GM23338 (cell line): ENCODE results near the gene AFF3. TPM values are rescaled to one million over a fixed set of nuclear protein-coding genes. Genes with fewer than 3 reads are reported as not detected.

Experiments
- ATAC-seq: fragments of 200-7000 bp; cut with Tn5 transposase; 3 replicates; pipeline ENCODE4 v1.9.1; 2020
- DNase-seq: peaks from one replicate; pipeline ENCODE4 v3.0.0-alpha.2; 2015; ENCODE audit warnings: low spot score
- H2AFZ ChIP-seq: fragments of 200-600 bp; sonication (generic); 2 replicates; pipeline ENCODE4 v1.8.0; 2016; ENCODE audit warnings: antibody characterized with exemption, mild to moderate bottlenecking, moderate library complexity
- H3F3A ChIP-seq: fragments of 200-600 bp; sonication (generic); replicated peaks from 2 replicates; pipeline ENCODE4 v1.8.0; 2017; ENCODE audit warnings: antibody characterized with exemption, mixed run types, low read depth
- H3K27ac ChIP-seq: fragments of 200-600 bp; sonication (generic); 2 replicates; pipeline ENCODE4 v1.6.1; 2016; ENCODE audit warnings: low read depth
- H3K27me3 ChIP-seq: fragments of 200-600 bp; sonication (generic); 2 replicates; pipeline ENCODE4 v1.8.0; 2016; ENCODE audit warnings: mild to moderate bottlenecking, mixed run types, moderate library complexity; ENCODE audit not compliant: insufficient read depth
- H3K36me3 ChIP-seq: fragments of 200-600 bp; sonication (generic); 2 replicates; pipeline ENCODE4 v1.8.0; 2016; ENCODE audit warnings: mild to moderate bottlenecking; ENCODE audit not compliant: insufficient read depth
- H3K4me1 ChIP-seq: fragments of 200-600 bp; sonication (generic); 2 replicates; pipeline ENCODE4 v1.8.0; 2016; ENCODE audit warnings: mild to moderate bottlenecking, moderate library complexity; ENCODE audit not compliant: insufficient read depth
- H3K4me2 ChIP-seq: fragments of 200-600 bp; sonication (generic); 2 replicates; pipeline ENCODE4 v1.7.1; 2017; ENCODE audit warnings: mixed run types
- H3K4me3 ChIP-seq: fragments of 200-600 bp; sonication (generic); 2 replicates; pipeline ENCODE4 v1.6.1; 2016; ENCODE audit warnings: mixed run types
- H3K79me2 ChIP-seq: fragments of 200-600 bp; sonication (generic); replicated peaks from 2 replicates; pipeline ENCODE4 v1.8.0; 2017; ENCODE audit warnings: mild to moderate bottlenecking; ENCODE audit not compliant: insufficient read depth
- H3K9me2 ChIP-seq: fragments of 200-600 bp; sonication (generic); 2 replicates; pipeline ENCODE4 v1.8.0; 2017; ENCODE audit not compliant: insufficient read depth
- H4K20me1 ChIP-seq: fragments of 200-600 bp; sonication (generic); replicated peaks from 2 replicates; pipeline ENCODE4 v1.8.0; 2017; ENCODE audit warnings: mild to moderate bottlenecking; ENCODE audit not compliant: insufficient read depth
- H3K27ac Mint-ChIP-seq: 2 replicates; pipeline ENCODE4 v1.8.0; 2020; ENCODE audit warnings: inconsistent platforms, mild to moderate bottlenecking, moderate library complexity, mixed read lengths
- H3K27me3 Mint-ChIP-seq: 3 replicates; pipeline ENCODE4 v1.8.0; 2022; ENCODE audit warnings: low read depth, mild to moderate bottlenecking, moderate library complexity, mixed read lengths, inconsistent platforms; ENCODE audit not compliant: insufficient read depth, poor library complexity
- H3K36me3 Mint-ChIP-seq: 3 replicates; pipeline ENCODE4 v1.8.0; 2021; ENCODE audit warnings: low read depth, mild to moderate bottlenecking, inconsistent platforms, moderate library complexity, mixed read lengths
- H3K4me1 Mint-ChIP-seq: 3 replicates; pipeline ENCODE4 v1.8.0; 2020; ENCODE audit warnings: mild to moderate bottlenecking, inconsistent platforms, mixed read lengths
- H3K4me3 Mint-ChIP-seq: 3 replicates; pipeline ENCODE4 v1.8.0; 2021; ENCODE audit warnings: moderate library complexity, mild to moderate bottlenecking, inconsistent platforms, mixed read lengths
- H3K9me3 Mint-ChIP-seq: 3 replicates; pipeline ENCODE4 v1.8.0; 2020; ENCODE audit warnings: moderate library complexity, mild to moderate bottlenecking, inconsistent platforms, mixed read lengths
- CREB1 ChIP-seq: fragments of 250-450 bp; sonication (Bioruptor Pico); IDR thresholded peaks from 2 replicates; pipeline ENCODE4 v1.5.0; 2020; ENCODE audit warnings: low read depth, mild to moderate bottlenecking, moderate library complexity
- ETS1 ChIP-seq: IDR thresholded peaks from 2 replicates; pipeline ENCODE4 v1.6.1; 2016; ENCODE audit warnings: antibody characterized with exemption
- EZH2 ChIP-seq: fragments of 200-600 bp; sonication (generic); IDR thresholded peaks from one replicate; pipeline ENCODE4 v1.8.0; 2017; ENCODE audit warnings: antibody characterized with exemption, mild to moderate bottlenecking, low read depth; ENCODE audit not compliant: unreplicated experiment
- EZH2phosphoT487 ChIP-seq: fragments of 200-600 bp; sonication (generic); IDR thresholded peaks from one replicate; pipeline ENCODE4 v1.8.1; 2018; ENCODE audit warnings: antibody characterized with exemption; ENCODE audit not compliant: unreplicated experiment
- JUNB ChIP-seq: IDR thresholded peaks from one replicate; pipeline ENCODE4 v1.6.1; 2016; ENCODE audit warnings: antibody characterized with exemption; ENCODE audit not compliant: unreplicated experiment
- NANOG ChIP-seq: IDR thresholded peaks from 2 replicates; pipeline ENCODE4 v1.6.1; 2016; ENCODE audit warnings: antibody characterized with exemption, borderline replicate concordance
- POLR2AphosphoS5 ChIP-seq: IDR thresholded peaks from 2 replicates; pipeline ENCODE4 v1.6.1; 2016; ENCODE audit warnings: antibody characterized with exemption, low read depth
- REST ChIP-seq: IDR thresholded peaks from one replicate; pipeline ENCODE4 v1.6.1; 2018; ENCODE audit warnings: antibody characterized with exemption; ENCODE audit not compliant: unreplicated experiment
- STAT1 ChIP-seq: IDR thresholded peaks from one replicate; pipeline ENCODE4 v1.6.1; 2016; ENCODE audit warnings: antibody characterized with exemption; ENCODE audit not compliant: unreplicated experiment
- ZNF331 ChIP-seq: fragments of 250-450 bp; sonication (Bioruptor Pico); IDR thresholded peaks from 2 replicates; pipeline ENCODE4 v1.5.0; 2020; ENCODE audit warnings: low read depth, mild to moderate bottlenecking, moderate library complexity
- polyA plus RNA-seq: library from polyadenylated mRNA; unstranded; fragments of >200 nt; fragmentation: Nextera tagmentation; extraction: Ambion mirVana; gene quantifications from 2 replicates; pipeline ENCODE4 v1.2.1, GENCODE V29; 2016
- total RNA-seq: library from RNA; depleted of rRNA; stranded (reverse); fragments of >200 nt; shearing (Covaris generic); gene quantifications from 2 replicates; pipeline ENCODE4 v1.2.3, GENCODE V29; 2014
- TF ChIP-seq, protein P1 (sequence below), 2 experiments: fragments of 200-600 bp in 1 of 2; sonication (generic) in 1 of 2; conservative IDR thresholded peaks; 2 replicates each; pipeline versions ENCODE4 v1.5.1 to v1.6.1; 2016 to 2017; ENCODE audit warnings: antibody characterized with exemption in 2 of 2, low read depth in 2 of 2, mild to moderate bottlenecking in 2 of 2, moderate library complexity in 1 of 2

Gene AFF3
- total and polyA plus RNA-seq, 2 experiments from 2014 or later, result 0.73 to 1.4 TPM

- TF ChIP-seq, protein P1, sequence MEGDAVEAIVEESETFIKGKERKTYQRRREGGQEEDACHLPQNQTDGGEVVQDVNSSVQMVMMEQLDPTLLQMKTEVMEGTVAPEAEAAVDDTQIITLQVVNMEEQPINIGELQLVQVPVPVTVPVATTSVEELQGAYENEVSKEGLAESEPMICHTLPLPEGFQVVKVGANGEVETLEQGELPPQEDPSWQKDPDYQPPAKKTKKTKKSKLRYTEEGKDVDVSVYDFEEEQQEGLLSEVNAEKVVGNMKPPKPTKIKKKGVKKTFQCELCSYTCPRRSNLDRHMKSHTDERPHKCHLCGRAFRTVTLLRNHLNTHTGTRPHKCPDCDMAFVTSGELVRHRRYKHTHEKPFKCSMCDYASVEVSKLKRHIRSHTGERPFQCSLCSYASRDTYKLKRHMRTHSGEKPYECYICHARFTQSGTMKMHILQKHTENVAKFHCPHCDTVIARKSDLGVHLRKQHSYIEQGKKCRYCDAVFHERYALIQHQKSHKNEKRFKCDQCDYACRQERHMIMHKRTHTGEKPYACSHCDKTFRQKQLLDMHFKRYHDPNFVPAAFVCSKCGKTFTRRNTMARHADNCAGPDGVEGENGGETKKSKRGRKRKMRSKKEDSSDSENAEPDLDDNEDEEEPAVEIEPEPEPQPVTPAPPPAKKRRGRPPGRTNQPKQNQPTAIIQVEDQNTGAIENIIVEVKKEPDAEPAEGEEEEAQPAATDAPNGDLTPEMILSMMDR (conservative IDR thresholded peaks at IDR 0.05; ENCODE audit: low read depth in 2 of 2), result no peak
Observed at GRCh38 chr2:100062336-100062735, 80.1 kb downstream of the AFF3 start (continued).

DNA sequence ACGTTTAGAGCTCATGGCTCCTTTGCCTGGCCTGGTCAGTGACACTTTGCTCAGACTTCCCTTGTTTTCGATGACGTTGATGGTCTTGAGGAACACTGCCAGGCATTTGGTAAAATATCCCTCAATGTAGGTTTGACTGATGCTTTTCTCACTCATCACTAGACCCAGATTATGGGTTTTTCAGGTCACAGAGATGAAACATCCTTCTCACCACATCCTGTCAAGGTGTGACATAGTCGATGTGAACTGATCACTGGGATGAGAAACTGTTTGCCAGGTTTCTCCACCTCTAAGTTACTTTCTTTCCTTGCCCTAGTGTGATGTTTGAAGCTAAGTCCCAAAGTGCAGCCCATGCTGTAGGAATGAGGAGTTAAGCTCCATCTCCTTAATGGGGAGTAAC, 81.5 kb downstream of the AFF3 start:
- Mint-ChIP-seq H3K4me3 (no peak overlapping the region), H3K27ac (no peak overlapping the region), H3K27me3 (peaks cover 1% of the 10 kb centered on the region), H3K36me3 (peaks cover 4% of the 10 kb centered on the region; the same call in 2 of the 3 replicates), H3K4me1 (no peaks in the 10 kb centered on the region), H3K9me3 (peaks cover 14% of the 10 kb centered on the region)
- Histone ChIP-seq H3K4me3 (no peak overlapping the region), H3K27ac (no peak overlapping the region), H4K20me1 (no peaks in the 10 kb centered on the region), H2AFZ (no peak overlapping the region), H3K4me2 (no peak overlapping the region), H3K9me2 (no peaks in the 10 kb centered on the region), H3K4me1 (no peaks in the 10 kb centered on the region), H3K36me3 (no peaks in the 10 kb centered on the region), H3K27me3 (no peaks in the 10 kb centered on the region), H3F3A (no peaks in the 10 kb centered on the region), H3K79me2 (no peaks in the 10 kb centered on the region)
- DNase-seq, result no peak
- no peak for ATAC-seq
- TF ChIP-seq POLR2AphosphoS5, result no peak
- no peak for TF ChIP-seq NANOG
- TF ChIP-seq, protein P1 (conservative IDR thresholded peaks at IDR 0.05; ENCODE audit: low read depth in 2 of 2), result no peak
- no peak for TF ChIP-seq EZH2phosphoT487
- no peak for TF ChIP-seq REST
- no peak for TF ChIP-seq STAT1
- TF ChIP-seq JUNB, result no peak
- TF ChIP-seq ZNF331 (CRISPR knock-in tag), result no peak
- no peak for TF ChIP-seq ETS1
- TF ChIP-seq EZH2, result no peak
- no peak for TF ChIP-seq CREB1 (CRISPR knock-in tag)
